GM23248 (cell line): ENCODE results near the gene SFMBT1. TPM values are rescaled to one million over a fixed set of nuclear protein-coding genes. Genes with fewer than 3 reads are reported as not detected.

Experiments used
- DNase-seq: peaks from one replicate; pipeline ENCODE4 v3.0.0-alpha.2; 2015
- H2AFZ ChIP-seq: fragments of 200-600 bp; sonication (generic); 2 replicates; pipeline ENCODE4 v1.6.1; 2016; ENCODE audit warnings: antibody characterized with exemption
- H3F3A ChIP-seq: fragments of 200-600 bp; sonication (generic); 2 replicates; pipeline ENCODE4 v1.6.1; 2016; ENCODE audit warnings: mild to moderate bottlenecking, antibody characterized with exemption, mixed run types; ENCODE audit not compliant: insufficient read depth
- H3K27ac ChIP-seq: fragments of 200-600 bp; sonication (generic); 2 replicates; pipeline ENCODE4 v1.5.1; 2016; ENCODE audit warnings: mild to moderate bottlenecking
- H3K27me3 ChIP-seq: fragments of 200-600 bp; sonication (generic); replicated peaks from 2 replicates; pipeline ENCODE4 v1.6.1; 2016; ENCODE audit warnings: mild to moderate bottlenecking; ENCODE audit not compliant: insufficient read depth
- H3K36me3 ChIP-seq: fragments of 200-600 bp; sonication (generic); 2 replicates; pipeline ENCODE4 v1.6.1; 2016; ENCODE audit warnings: low read depth, mild to moderate bottlenecking
- H3K4me1 ChIP-seq: fragments of 200-600 bp; sonication (generic); 2 replicates; pipeline ENCODE4 v1.6.1; 2016; ENCODE audit warnings: mild to moderate bottlenecking; ENCODE audit not compliant: insufficient read depth
- H3K4me2 ChIP-seq: fragments of 200-600 bp; sonication (generic); one replicate; pipeline ENCODE4 v1.6.1; 2016; ENCODE audit warnings: mild to moderate bottlenecking; ENCODE audit not compliant: unreplicated experiment
- H3K4me3 ChIP-seq: fragments of 200-600 bp; sonication (generic); 2 replicates; pipeline ENCODE4 v1.5.1; 2016; ENCODE audit warnings: mild to moderate bottlenecking
- H3K79me2 ChIP-seq: fragments of 200-600 bp; sonication (generic); 2 replicates; pipeline ENCODE4 v1.6.1; 2016; ENCODE audit warnings: mild to moderate bottlenecking; ENCODE audit not compliant: insufficient read depth
- H3K9ac ChIP-seq: fragments of 200-600 bp; sonication (generic); 2 replicates; pipeline ENCODE4 v1.6.1; 2016; ENCODE audit warnings: mild to moderate bottlenecking
- H3K9me2 ChIP-seq: fragments of 200-600 bp; sonication (generic); 2 replicates; pipeline ENCODE4 v1.6.1; 2016; ENCODE audit warnings: mixed run types, mild to moderate bottlenecking, moderate library complexity; ENCODE audit not compliant: insufficient read depth
- H3K9me3 ChIP-seq: fragments of 200-600 bp; sonication (generic); one replicate; pipeline ENCODE4 v1.6.1; 2017; ENCODE audit warnings: low read depth
- H4K20me1 ChIP-seq: fragments of 200-600 bp; sonication (generic); 2 replicates; pipeline ENCODE4 v1.6.0; 2016; ENCODE audit not compliant: insufficient read depth
- EZH2 ChIP-seq: fragments of 200-600 bp; sonication (generic); IDR thresholded peaks from 2 replicates; pipeline ENCODE4 v1.6.1; 2018; ENCODE audit warnings: antibody characterized with exemption, mild to moderate bottlenecking; ENCODE audit not compliant: insufficient read depth, poor library complexity, severe bottlenecking
- EZH2phosphoT487 ChIP-seq: fragments of 200-600 bp; sonication (generic); IDR thresholded peaks from 2 replicates; pipeline ENCODE4 v1.6.1; 2018; ENCODE audit warnings: antibody characterized with exemption, moderate library complexity, mild to moderate bottlenecking, low read depth; ENCODE audit not compliant: insufficient read depth
- WGBS, 2 experiments: methylation state at CpG; one replicate each; pipeline ENCODE4 v1.1.6; 2015 to 2017; ENCODE audit warnings: low lambda C conversion rate in 2 of 2, low coverage in 1 of 2; ENCODE audit errors: missing lambda C conversion rate in 2 of 2; 5-methylcytosine and 5-hydroxymethylcytosine counted together
- in situ Hi-C: fragments of 300-500 bp; cut with MboI; formaldehyde crosslinking; loops from 2 replicates; pipeline ENCODE4 v1.15.0; 2020
- polyA plus RNA-seq: library from polyadenylated mRNA; unstranded; fragments of >200 nt; fragmentation: Nextera tagmentation; extraction: Ambion mirVana; gene quantifications from 2 replicates; pipeline ENCODE4 v1.2.1, GENCODE V29; 2016
- total RNA-seq: library from RNA; depleted of rRNA; stranded (reverse); fragments of >200 nt; shearing (Covaris generic); gene quantifications from 2 replicates; pipeline ENCODE4 v1.2.3, GENCODE V29; 2014

Gene SFMBT1
- total and polyA plus RNA-seq, 2 experiments from 2014 or later = 2.3 to 2.6 TPM

GRCh38 chr3:52917044-52917443 lies 128.8 kb downstream of the SFMBT1 start:
- Histone ChIP-seq H4K20me1 (no peaks in the 10 kb centered on the region), H3K9me3 (no peaks in the 10 kb centered on the region), H3K9me2 (no peaks in the 10 kb centered on the region), H3K27me3 (no peaks in the 10 kb centered on the region), H3K4me1 (no peaks in the 10 kb centered on the region), H3K4me3 (no peak overlapping the region), H3K4me2 (no peak overlapping the region), H3K36me3 (no peaks in the 10 kb centered on the region), H3K9ac (no peak overlapping the region), H3F3A (no peaks in the 10 kb centered on the region), H3K27ac (no peak overlapping the region), H2AFZ (no peak overlapping the region), H3K79me2 (no peaks in the 10 kb centered on the region)
- TF ChIP-seq EZH2 = no peak
- TF ChIP-seq EZH2phosphoT487 = no peak
- WGBS, 2 experiments = 93 to 95% methylated on average over 3 of the region's 3 CpGs
- no peak for DNase-seq
- in situ Hi-C loops = no loop called here

- Histone ChIP-seq H4K20me1 (no peaks in the 10 kb centered on the region), H3K9me2 (no peaks in the 10 kb centered on the region), H3K4me2 (no peak overlapping the region), H2AFZ (no peak overlapping the region), H3K27me3 (no peaks in the 10 kb centered on the region), H3K27ac (no peak overlapping the region), H3K4me1 (no peaks in the 10 kb centered on the region), H3K9ac (no peak overlapping the region), H3K79me2 (no peaks in the 10 kb centered on the region), H3F3A (no peaks in the 10 kb centered on the region), H3K9me3 (no peaks in the 10 kb centered on the region), H3K36me3 (no peaks in the 10 kb centered on the region), H3K4me3 (no peak overlapping the region)
- no peak for TF ChIP-seq EZH2
- no peak for TF ChIP-seq EZH2phosphoT487
- WGBS, 2 experiments = 83 to 84% methylated on average over 6 of the region's 6 CpGs
- DNase-seq = no peak
- in situ Hi-C loops = no loop called here
Observed at GRCh38 chr3:52915294-52915693, 130.6 kb downstream of the SFMBT1 start.

- Histone ChIP-seq H3K27me3 (no peaks in the 10 kb centered on the region), H3K27ac (no peak overlapping the region), H3K4me3 (no peak overlapping the region), H3K79me2 (no peaks in the 10 kb centered on the region), H3K9me2 (no peaks in the 10 kb centered on the region), H3K9ac (no peak overlapping the region), H3F3A (no peaks in the 10 kb centered on the region), H3K9me3 (no peaks in the 10 kb centered on the region), H3K4me1 (no peaks in the 10 kb centered on the region), H3K36me3 (no peaks in the 10 kb centered on the region), H4K20me1 (no peaks in the 10 kb centered on the region), H3K4me2 (no peak overlapping the region), H2AFZ (no peak overlapping the region)
- TF ChIP-seq EZH2 (no peak), EZH2phosphoT487 (no peak)
- in situ Hi-C loops = no loop called here
- WGBS, 2 experiments = 75% methylated on average over 9 of the region's 9 CpGs
- no peak for DNase-seq
Observed at GRCh38 chr3:52912885-52913731, 132.8 kb downstream of the SFMBT1 start.

GRCh38 chr3:52910823-52911222 lies 135.1 kb downstream of the SFMBT1 start:
- H3K9ac ChIP-seq = no peak overlapping the region
- H3K27me3 ChIP-seq = no peaks in the 10 kb centered on the region
- 84 to 88% methylated on average over 6 of the region's 6 CpGs for WGBS, 2 experiments
- no peak overlapping the region for H3K4me3 ChIP-seq
- TF ChIP-seq EZH2 = no peak
- TF ChIP-seq EZH2phosphoT487 = no peak
- no peaks in the 10 kb centered on the region for H3K9me2 ChIP-seq
- no peak for DNase-seq
- H3K79me2 ChIP-seq = no peaks in the 10 kb centered on the region
- no peaks in the 10 kb centered on the region for H4K20me1 ChIP-seq
- H2AFZ ChIP-seq = no peak overlapping the region
- no peaks in the 10 kb centered on the region for H3K4me1 ChIP-seq
- H3F3A ChIP-seq = no peaks in the 10 kb centered on the region
- H3K27ac ChIP-seq = no peak overlapping the region
- H3K36me3 ChIP-seq = no peaks in the 10 kb centered on the region
- H3K4me2 ChIP-seq = no peak overlapping the region
- no peaks in the 10 kb centered on the region for H3K9me3 ChIP-seq
- in situ Hi-C loops = no loop called here

GRCh38 chr3:52907497-52907896 lies 138.4 kb downstream of the SFMBT1 start:
- Histone ChIP-seq H3K9me3 (no peaks in the 10 kb centered on the region), H4K20me1 (no peaks in the 10 kb centered on the region), H3K4me1 (no peaks in the 10 kb centered on the region), H3K27me3 (no peaks in the 10 kb centered on the region), H3K79me2 (no peaks in the 10 kb centered on the region), H3K9me2 (no peaks in the 10 kb centered on the region), H3F3A (no peaks in the 10 kb centered on the region), H3K27ac (no peak overlapping the region), H3K9ac (no peak overlapping the region), H2AFZ (no peak overlapping the region), H3K36me3 (no peaks in the 10 kb centered on the region), H3K4me2 (no peak overlapping the region), H3K4me3 (no peak overlapping the region)
- DNase-seq = no peak
- in situ Hi-C loops = no loop called here
- TF ChIP-seq EZH2 (no peak), EZH2phosphoT487 (no peak)
- 85 to 86% methylated on average over 5 of the region's 5 CpGs for WGBS, 2 experiments
